Activated T-cell treated with anti-CD3 and anti-CD28 coated beads, Interleukin-2, amount 50 U/mL, for 24 hours (primary cell): ENCODE data around the gene TRIO.
A peak's percentile ranks its signal among the peaks of the same experiment; 100 is the strongest.

Experiments used
- DNase-seq: peaks from one replicate; pipeline ENCODE4 v3.0.0-alpha.2; 2020
- H3K27ac Mint-ChIP-seq: 2 replicates; pipeline ENCODE4 v1.8.0; 2020; ENCODE audit warnings: mild to moderate bottlenecking, mixed read lengths
- H3K27me3 Mint-ChIP-seq: 2 replicates; pipeline ENCODE4 v1.8.0; 2020; ENCODE audit warnings: mixed read lengths
- H3K36me3 Mint-ChIP-seq: 2 replicates; pipeline ENCODE4 v1.8.0; 2020; ENCODE audit warnings: low read depth, mixed read lengths
- H3K4me1 Mint-ChIP-seq: 2 replicates; pipeline ENCODE4 v1.8.0; 2020; ENCODE audit warnings: low read depth, mixed read lengths
- H3K4me3 Mint-ChIP-seq: 2 replicates; pipeline ENCODE4 v1.8.0; 2020; ENCODE audit warnings: mild to moderate bottlenecking, moderate library complexity, mixed read lengths
- H3K9me3 Mint-ChIP-seq: 2 replicates; pipeline ENCODE4 v1.8.0; 2020; ENCODE audit warnings: mixed read lengths

Gene TRIO

DNA sequence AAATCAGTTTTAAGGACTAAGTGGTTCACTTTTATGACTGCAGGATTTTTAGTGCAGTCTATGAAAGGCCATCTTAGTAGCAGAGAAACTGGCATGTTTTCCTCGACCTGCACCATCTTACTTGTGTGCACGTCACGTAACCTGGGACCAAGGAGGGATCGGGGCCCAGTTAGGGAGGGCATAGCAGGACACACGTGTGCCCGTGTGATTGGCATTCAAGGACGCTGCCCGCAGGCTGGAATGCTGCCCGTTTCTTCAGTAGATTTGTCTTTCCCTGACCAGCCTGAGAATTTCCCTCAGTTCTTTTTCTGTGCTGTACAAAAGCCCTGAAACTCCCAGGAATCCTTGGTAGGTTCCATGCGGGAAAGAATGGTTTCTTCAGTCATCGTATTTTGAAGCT, 196.3 kb downstream of the TRIO start:
- Mint-ChIP-seq H3K4me1 (no peaks in the 10 kb centered on the region), H3K4me3 (no peak overlapping the region), H3K36me3 (no peaks in the 10 kb centered on the region), H3K9me3 (no peaks in the 10 kb centered on the region), H3K27ac (no peak overlapping the region), H3K27me3 (peaks cover 3% of the 10 kb centered on the region)
- no peak for DNase-seq

DNA sequence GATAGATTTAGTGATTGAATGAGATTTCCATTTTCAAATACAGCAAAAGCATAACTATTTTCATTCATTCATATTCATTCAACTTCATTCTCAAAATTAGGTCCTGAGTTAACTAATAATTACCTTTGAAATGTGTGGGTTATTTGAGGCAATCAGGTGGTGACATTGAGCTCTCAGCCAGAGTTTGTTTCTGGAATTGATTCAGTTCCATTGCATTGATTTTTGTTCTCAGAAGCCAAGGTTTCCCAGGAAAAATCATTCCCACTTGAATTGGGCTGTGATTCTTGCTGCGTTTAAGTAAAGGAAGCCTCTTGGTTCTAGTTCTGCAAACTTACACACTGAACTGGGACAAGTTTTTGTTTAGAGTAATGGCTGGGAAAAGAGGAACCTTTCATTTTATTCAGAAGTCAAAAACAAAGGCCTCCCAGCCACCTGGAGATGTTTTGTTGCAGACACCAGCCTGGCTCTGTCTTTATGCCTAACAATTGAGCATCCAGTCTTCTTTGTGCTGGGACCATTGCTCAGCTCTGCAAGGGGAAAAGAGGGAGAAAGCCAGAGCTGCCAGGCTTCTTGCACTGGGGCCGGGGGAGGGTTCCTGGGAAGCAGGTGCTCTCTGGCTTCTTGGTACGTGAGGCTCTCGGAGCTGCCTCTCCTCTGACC, 198.6 kb downstream of the TRIO start:
- DNase-seq, result no peak
- Mint-ChIP-seq H3K9me3 (no peaks in the 10 kb centered on the region), H3K27me3 (peaks cover 3% of the 10 kb centered on the region), H3K36me3 (no peaks in the 10 kb centered on the region), H3K4me1 (no peaks in the 10 kb centered on the region), H3K4me3 (no peak overlapping the region), H3K27ac (no peak overlapping the region)

DNA sequence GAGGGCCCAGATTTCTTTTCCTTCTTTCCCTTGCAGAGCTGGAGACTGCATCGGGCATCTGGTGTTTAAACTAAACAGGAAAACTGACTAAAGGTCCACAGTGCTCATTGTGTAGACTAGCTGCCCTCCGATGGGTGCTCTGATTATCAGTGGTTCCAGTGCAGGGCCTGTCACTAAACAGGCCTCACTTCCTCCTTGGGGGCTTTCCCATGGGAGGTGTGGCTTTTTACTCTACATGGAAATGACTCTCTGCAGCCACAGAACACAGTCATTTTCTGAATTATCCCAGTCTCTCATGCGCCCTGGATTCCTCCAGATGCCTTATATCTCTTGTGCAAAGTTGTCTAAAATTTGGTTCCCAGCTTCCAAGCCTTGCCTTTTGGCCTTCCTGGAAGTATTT, 199.2 kb downstream of the TRIO start:
- no peaks in the 10 kb centered on the region for H3K36me3 Mint-ChIP-seq
- no peak overlapping the region for H3K27ac Mint-ChIP-seq
- no peaks in the 10 kb centered on the region for H3K9me3 Mint-ChIP-seq
- no peak for DNase-seq
- H3K4me1 Mint-ChIP-seq, result no peaks in the 10 kb centered on the region
- H3K4me3 Mint-ChIP-seq, result no peak overlapping the region
- H3K27me3 Mint-ChIP-seq, result peaks cover 3% of the 10 kb centered on the region

DNA sequence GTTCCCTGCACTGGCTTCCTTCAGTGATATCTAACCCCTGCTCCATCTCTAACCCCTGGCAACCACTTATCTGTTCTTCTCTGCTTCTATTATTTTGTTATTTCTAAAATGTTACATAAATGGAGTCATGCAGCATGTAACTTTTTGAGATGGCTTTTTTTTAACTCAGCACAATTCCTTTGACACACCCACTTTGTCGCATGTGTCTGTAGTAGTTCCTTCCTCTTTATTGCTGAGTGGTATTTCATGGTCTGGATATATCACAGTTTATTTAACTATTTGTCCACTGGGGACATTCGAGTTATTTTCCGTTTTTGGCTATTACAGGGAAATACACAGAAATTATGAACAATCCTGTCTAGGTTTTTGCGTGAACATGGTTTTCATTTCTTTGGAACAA, 200.2 kb downstream of the TRIO start:
- H3K9me3 Mint-ChIP-seq, result no peaks in the 10 kb centered on the region
- no peak overlapping the region for H3K27ac Mint-ChIP-seq
- DNase-seq, result no peak

DNA sequence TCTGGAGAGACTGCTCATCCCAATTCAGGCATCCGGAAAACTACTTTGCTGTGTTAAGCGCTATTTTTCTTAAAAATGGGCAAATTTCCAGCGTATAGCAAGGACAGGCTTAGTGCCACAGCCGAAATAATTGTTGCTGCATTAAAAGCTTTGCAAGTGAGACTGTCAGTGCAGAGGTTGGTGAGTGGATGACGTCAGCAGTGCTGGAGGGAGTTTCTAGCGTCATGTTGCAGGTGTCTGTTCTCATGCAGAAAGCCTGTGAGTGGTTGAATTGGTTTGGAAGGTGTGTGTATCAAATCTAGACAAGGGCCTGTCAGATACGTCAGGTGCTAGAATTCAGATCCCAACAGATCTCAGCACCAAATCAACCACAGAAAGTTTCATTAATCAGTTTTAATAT, 204.4 kb downstream of the TRIO start:
- Mint-ChIP-seq H3K4me1 (no peaks in the 10 kb centered on the region), H3K27ac (no peak overlapping the region), H3K36me3 (no peaks in the 10 kb centered on the region), H3K9me3 (no peaks in the 10 kb centered on the region), H3K4me3 (no peak overlapping the region), H3K27me3 (peaks cover 3% of the 10 kb centered on the region)
- no peak for DNase-seq

More for the DNA sequence above, 200.2 kb downstream of the TRIO start:
- Mint-ChIP-seq H3K4me3 (no peak overlapping the region), H3K27me3 (peaks cover 3% of the 10 kb centered on the region), H3K4me1 (no peaks in the 10 kb centered on the region), H3K36me3 (no peaks in the 10 kb centered on the region)

DNA sequence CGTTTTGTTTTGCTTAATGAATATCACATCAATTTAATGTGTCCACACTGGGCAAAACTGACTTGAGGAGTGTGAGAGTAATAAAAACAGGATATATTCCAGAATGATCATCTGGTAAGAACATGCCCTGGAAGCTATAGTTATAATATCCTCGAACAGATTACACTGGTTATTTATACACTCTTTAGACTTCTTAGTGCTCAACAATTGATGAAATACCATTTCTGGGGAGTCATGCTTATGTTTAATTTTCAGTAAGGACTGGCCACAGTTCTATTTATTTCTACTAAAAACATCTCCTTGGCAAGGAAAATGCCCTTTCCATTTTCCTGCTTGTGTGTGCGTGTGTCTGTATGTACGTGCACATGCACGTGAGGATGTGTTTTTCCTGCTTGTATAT, 205.0 kb downstream of the TRIO start:
- H3K4me3 Mint-ChIP-seq, result no peak overlapping the region
- no peaks in the 10 kb centered on the region for H3K9me3 Mint-ChIP-seq
- DNase-seq, result no peak
- no peaks in the 10 kb centered on the region for H3K4me1 Mint-ChIP-seq
- peaks cover 2% of the 10 kb centered on the region for H3K27me3 Mint-ChIP-seq
- H3K27ac Mint-ChIP-seq, result no peak overlapping the region
- no peaks in the 10 kb centered on the region for H3K36me3 Mint-ChIP-seq

DNA sequence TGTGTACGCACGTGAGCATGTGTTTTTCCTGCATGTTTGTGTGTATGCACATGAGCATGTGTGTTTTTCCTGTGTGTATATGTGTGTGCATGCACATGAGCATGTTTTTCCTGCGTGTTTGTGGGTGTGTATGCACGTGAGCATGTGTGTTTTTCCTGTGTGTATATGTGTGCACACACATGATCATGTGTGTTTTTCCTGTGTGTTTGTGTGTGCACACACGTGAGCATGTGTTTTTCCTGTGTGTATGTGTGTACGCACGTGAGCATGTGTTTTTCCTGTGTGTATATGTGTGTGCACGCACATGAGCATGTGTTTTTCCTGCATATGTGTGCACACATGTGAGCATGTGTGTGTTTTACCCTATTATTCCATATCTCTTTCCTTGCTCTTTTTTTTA, 205.9 kb downstream of the TRIO start:
- Mint-ChIP-seq H3K36me3 (no peaks in the 10 kb centered on the region), H3K27ac (no peak overlapping the region), H3K27me3 (no peaks in the 10 kb centered on the region), H3K9me3 (no peaks in the 10 kb centered on the region), H3K4me3 (no peak overlapping the region), H3K4me1 (no peaks in the 10 kb centered on the region)
- no peak for DNase-seq

DNA sequence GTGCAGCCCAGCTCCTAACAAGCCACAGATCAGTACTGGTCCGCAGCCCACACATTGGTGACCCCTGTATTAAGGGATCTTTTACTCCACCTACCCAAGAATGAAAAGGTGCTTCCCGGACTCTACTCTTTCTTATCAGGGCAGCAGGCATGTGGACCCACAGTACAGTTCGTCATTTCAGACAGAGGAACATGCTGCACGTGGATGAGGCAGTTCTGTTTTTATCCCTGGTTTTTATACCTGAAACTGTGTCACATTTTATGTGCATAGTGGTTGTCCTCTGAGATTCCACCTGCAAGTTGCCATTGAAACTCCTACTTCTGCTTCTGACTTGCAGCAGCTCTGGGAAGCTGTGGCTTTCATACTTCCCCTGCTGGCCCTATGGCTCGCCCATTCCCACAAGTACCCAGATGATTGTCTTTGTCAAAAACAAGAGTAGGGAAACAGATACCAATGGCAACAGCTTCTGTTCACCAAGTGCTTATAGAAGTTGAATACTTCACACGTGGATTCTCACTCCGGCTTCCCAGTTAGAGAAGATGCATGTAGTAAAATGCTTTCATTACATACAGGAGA, 208.0 kb downstream of the TRIO start:
- no peak for DNase-seq
- Mint-ChIP-seq H3K27ac (no peak overlapping the region), H3K36me3 (no peaks in the 10 kb centered on the region), H3K9me3 (no peaks in the 10 kb centered on the region), H3K4me3 (no peak overlapping the region), H3K27me3 (no peaks in the 10 kb centered on the region), H3K4me1 (peaks cover under 1% of the 10 kb centered on the region)

DNA sequence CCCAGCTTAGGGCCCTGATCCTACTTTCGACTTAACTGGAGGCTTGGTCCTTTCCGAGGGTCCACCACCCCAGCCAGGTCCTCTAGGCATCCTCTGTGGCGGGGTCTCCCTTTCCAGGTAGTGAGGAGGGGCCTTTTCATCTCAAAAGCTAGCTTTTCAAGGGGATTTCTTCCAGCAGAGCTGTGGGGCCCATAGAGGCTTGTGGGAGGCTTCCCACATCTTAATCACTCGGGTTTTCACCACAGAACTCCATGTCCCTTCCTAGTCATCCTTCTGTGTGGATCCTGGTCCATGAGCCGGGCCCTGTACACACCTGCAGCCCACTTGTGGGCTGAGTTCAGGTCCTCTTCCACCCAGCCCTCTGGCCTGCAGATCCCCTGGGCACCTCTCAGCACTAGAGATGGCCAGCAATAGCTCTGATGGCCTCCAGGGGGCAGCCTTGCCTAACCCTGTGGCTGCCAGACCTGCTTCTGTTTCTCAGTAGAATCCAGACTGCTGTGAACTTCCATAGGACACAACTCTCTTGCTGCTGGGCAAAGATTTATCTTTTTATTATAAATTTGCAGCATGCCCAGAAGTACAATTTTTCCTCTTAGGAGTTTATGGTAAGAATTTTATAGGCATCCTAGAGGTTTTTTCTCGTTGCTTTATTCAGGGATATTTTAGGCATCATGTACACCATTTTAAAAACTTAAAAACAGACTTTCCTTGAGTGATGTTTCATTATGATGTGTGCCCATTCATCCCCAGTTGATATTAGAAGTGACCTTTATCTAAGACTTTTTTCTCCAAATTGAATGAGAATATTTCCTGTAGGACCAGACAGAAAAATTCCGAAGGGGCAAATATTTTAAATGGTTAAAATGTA, 208.9 kb downstream of the TRIO start:
- Mint-ChIP-seq H3K36me3 (no peaks in the 10 kb centered on the region), H3K27ac (no peak overlapping the region), H3K9me3 (no peaks in the 10 kb centered on the region), H3K27me3 (no peaks in the 10 kb centered on the region), H3K4me3 (no peak overlapping the region), H3K4me1 (peaks cover 1% of the 10 kb centered on the region)
- peak; percentile 72 for DNase-seq

DNA sequence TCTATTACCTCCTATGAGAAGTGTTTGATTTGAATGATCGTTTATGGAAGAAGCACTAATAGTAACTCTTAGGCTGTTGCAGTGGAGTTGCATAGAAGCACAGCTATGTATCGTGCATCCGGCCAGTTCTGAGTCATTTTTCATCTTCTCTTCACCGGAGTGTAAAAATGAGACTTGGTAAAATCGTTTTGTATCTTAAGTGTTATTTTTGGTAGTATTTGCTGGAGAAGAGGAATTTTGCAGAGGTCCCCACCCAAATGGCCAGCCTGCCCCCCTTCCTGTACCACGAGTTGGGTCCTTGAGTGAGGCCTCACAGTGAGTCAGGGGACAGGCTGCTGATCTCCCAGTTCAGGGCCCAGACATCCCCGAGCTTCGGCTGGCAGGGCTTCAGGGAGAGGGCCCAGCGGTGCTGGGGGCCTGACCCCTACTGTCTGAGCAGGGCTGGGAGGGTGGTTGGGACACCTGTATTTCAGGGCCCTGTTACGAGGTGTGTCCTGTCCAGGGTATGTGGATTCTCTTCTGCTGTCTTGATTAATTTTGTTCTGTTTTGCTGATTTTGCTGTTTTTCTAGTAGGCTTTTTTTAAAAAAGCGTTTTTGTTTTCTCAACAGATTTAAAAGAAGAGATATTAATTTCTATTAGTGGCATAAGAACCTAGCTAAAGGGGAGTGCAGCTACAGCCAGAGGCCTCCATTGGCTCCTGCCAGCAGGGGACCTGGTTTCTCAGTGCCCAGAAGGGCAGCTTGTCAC, 210.8 kb downstream of the TRIO start:
- H3K36me3 Mint-ChIP-seq, result no peaks in the 10 kb centered on the region
- no peaks in the 10 kb centered on the region for H3K9me3 Mint-ChIP-seq
- peaks cover 1% of the 10 kb centered on the region for H3K4me1 Mint-ChIP-seq
- DNase-seq, result no peak
- H3K27ac Mint-ChIP-seq, result no peak overlapping the region
- H3K27me3 Mint-ChIP-seq, result no peaks in the 10 kb centered on the region
- H3K4me3 Mint-ChIP-seq, result no peak overlapping the region

DNA sequence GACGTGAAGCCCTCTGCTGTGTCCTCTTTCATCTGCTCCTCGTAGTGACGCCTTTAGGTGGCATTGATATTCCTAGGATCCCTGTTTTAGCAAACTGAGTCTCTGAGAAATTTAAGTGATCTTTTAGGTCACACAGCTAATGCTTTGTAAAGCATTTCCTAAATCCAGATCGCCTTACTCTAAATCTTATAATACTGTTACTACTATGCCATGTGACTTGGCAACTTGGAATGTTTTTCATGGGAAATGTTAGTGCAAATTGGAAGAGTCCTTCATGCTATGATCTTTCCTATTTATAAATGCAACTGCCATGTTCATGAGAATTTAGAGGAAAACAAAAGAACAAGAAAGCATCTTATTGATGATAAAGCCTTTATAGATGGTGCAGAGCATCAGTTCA, 212.2 kb downstream of the TRIO start:
- Mint-ChIP-seq H3K27me3 (no peaks in the 10 kb centered on the region), H3K4me1 (peaks cover 1% of the 10 kb centered on the region), H3K4me3 (no peak overlapping the region), H3K27ac (no peak overlapping the region), H3K36me3 (no peaks in the 10 kb centered on the region), H3K9me3 (no peaks in the 10 kb centered on the region)
- DNase-seq, result no peak

DNA sequence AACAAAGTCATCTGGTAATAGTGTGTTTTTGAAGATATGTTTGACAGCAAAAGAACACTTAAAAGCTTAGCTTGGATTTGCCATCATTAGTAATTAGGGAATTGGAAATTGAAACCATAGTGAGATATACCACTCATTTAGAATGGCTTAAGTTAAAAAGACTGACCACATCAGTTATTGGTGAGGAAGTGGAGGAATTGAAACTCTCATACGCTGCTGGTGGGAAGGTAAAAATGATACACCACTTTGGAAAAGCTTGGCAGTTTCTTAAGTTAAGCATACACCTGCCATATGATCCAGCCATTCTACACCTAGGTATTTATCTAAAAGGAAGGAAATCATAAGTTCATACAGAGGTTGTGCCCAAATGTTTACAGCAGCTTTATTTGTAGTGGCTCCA, 213.2 kb downstream of the TRIO start:
- DNase-seq, result no peak
- H3K4me3 Mint-ChIP-seq, result no peak overlapping the region
- H3K4me1 Mint-ChIP-seq, result peaks cover 1% of the 10 kb centered on the region
- H3K27ac Mint-ChIP-seq, result no peak overlapping the region
- H3K36me3 Mint-ChIP-seq, result no peaks in the 10 kb centered on the region
- no peaks in the 10 kb centered on the region for H3K27me3 Mint-ChIP-seq
- H3K9me3 Mint-ChIP-seq, result no peaks in the 10 kb centered on the region

DNA sequence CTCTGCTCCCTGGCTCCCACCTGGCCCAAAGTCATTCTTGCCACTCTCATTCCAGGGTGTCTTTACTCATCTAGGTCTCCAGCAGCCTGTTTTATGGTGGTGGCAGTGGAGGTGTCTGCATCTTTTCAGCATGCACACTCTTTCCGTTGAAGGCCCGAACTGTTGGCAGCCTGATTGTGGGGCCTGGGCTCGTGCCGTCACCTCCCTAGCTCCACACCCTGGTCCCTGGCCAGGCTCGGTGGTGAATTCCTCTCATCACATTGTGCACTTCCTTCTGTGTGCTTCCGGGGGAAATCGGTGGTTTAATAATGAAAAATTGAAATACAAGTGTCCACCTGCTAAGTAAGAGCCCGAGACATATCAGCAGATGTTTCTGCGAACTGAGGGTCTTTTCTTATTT, 214.3 kb downstream of the TRIO start:
- H3K4me3 Mint-ChIP-seq, result no peak overlapping the region
- no peak overlapping the region for H3K27ac Mint-ChIP-seq
- H3K9me3 Mint-ChIP-seq, result no peaks in the 10 kb centered on the region
- H3K4me1 Mint-ChIP-seq, result peaks cover 1% of the 10 kb centered on the region
- no peaks in the 10 kb centered on the region for H3K27me3 Mint-ChIP-seq
- no peaks in the 10 kb centered on the region for H3K36me3 Mint-ChIP-seq
- DNase-seq, result no peak

DNA sequence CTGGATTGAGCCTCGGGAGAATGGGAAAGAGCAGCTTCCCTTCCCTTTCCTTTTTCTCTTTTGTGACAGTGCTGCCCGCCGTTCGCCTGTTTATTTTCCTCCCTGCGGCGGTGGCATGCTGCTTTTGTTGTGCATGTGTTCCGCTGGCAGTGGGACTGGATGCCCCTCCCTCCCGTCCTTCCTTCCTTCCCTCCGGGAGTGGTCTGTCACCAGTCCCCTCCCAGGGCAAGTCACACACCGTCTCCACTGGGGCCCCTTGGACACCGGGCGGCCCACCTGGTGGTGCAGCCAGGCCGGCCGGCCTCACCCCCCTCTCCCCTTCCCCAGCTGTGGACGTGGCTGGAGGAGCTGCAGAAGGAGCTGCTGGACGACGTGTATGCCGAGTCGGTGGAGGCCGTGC, 214.7 kb downstream of the TRIO start:
- no peak for DNase-seq
- H3K9me3 Mint-ChIP-seq, result no peaks in the 10 kb centered on the region
- no peaks in the 10 kb centered on the region for H3K27me3 Mint-ChIP-seq
- no peak overlapping the region for H3K27ac Mint-ChIP-seq
- peaks cover 1% of the 10 kb centered on the region for H3K4me1 Mint-ChIP-seq
- H3K36me3 Mint-ChIP-seq, result no peaks in the 10 kb centered on the region
- no peak overlapping the region for H3K4me3 Mint-ChIP-seq
